Measurements from ENCODE around the gene SNRPA.
"Not testable (repeated sequence)": the region's sequence is repeated elsewhere in the genome, so short reads cannot be mapped to it uniquely, and the experiment has no call there.

The SNRPA gene

GRCh38 chr19:40747536-40747935, 3.5 kb upstream of the SNRPA start:
- no peak for DNase-seq

DNA sequence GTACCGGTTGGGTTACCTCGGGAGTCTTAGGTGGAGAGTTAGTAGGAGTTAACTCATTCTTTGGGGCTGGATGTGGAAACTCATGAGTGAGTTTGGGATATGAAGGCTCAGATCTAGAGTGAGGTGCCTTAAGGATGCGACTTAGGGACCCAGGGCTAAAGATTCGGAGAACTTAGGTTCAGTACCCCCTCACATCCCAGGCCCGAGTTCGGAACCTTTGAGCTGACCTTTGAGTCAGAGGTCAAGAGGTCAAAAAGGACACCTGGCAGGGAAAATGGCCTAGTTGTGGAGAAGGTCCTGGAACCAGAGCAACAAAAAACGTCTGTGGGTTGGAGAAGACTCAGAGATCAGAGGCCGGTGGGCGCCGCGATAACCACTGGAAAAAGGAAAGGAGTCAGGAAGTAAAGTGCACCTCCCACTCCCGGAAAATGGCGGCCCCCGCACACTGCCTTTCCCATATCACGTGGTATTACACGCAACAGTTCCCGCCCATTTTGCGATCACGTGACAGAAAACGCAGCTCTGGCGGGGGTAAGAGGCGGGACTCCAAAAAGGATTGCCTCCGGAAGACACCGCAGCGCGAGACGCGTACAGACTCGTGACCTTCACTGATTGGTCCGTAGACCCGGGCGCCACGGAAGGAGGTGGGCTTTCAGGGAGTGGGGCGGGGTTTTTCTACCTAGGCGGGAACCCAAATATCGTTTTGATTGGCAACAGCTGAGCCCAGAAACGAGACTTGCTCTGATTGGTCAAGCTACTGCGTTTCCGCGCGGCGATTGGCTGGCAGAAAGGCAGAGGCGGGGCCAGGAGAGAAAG, 737 bp upstream of the SNRPA start, which contains the start of gene ACTMAP:
TSS of gene ACTMAP (minus strand) at position 420 of the 816 bp plus-strand sequence. CDS start 674 bp downstream, outside the sequence.
- DNase-seq, result peak; percentile 99

DNA sequence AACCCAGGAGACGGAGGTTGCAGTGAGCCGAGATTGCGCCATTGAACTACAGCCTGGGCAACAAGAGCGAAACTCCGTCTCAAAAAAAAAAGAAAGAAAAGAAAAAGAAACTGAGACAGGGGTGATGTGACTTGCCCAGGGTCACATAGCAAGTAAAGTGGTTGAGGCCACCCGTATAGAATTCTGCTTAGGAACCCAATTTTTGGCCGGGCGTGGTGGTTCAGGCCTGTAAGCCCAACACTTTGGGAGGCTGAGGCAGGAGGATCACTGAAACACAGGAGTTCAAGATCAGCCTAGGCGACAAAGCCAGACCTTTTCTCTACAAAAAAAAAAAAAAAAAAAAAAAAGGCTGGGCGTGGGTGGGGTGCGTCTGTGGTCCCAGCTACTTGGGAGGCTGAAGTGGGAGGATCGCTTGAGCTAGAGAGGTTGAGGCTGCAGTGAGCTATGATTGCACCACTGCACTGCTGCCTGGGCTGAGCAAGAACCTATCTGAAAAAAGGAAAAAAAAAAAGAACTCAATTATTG, 1.3 kb downstream of the SNRPA start:
- no peak for DNase-seq

- no peak for DNase-seq
These were observed 3.7 kb downstream of the SNRPA start for GRCh38 chr19:40754611-40755247.

GRCh38 chr19:40755248-40755624, 4.2 kb downstream of the SNRPA start:
- no peak for DNase-seq

DNA sequence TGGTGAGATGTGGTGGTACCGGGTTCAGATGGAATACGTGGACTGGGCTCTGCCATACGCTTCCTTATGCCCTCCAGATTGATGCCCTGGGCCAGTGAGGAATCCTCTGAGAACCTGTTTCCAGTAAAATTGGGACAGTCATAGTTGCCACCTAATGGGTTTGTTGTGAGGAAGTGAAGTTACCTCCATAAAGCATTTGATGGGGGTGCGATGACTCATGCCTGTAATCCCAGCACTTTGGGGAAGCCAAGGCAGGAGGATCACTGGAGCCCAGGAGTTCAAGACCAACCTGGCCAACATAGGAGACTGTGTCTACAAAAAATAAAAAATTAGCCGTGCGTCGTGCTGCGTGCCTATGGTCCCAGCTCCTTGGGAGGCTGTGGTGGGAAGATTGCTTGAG, 4.8 kb downstream of the SNRPA start:
- no peak for DNase-seq

DNA sequence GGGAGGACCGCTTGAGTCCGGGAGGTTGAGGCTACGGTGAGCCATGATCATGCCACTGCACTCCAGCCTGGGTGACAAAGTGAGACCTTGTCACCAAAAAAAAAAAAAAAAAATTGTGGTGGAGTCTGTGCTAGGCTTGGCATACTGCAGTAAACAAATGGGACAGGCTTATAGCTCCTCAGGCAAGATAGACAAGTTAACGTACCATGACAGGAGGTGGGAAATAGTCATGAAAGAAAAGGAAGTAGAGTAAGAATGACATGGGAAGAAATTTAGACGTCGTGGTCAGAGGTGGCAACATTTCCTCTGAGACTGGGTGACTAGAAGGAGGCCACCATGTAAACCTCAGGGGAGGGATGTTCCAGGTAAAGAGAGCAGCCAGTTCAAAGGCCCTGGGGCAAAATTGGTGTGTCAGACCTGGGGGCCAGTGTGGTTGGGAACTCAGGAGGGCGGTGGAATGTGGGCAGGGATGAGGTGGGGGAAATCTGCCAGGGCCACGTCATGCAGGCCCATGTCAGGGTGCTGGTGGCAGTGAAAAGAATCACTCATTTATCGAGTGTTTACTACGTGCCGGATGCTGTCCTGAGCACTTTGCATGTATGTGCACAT, 5.6 kb downstream of the SNRPA start:
- no peak for DNase-seq

- no peak for DNase-seq
These were observed 7.5 kb downstream of the SNRPA start for GRCh38 chr19:40758491-40758890.

DNA sequence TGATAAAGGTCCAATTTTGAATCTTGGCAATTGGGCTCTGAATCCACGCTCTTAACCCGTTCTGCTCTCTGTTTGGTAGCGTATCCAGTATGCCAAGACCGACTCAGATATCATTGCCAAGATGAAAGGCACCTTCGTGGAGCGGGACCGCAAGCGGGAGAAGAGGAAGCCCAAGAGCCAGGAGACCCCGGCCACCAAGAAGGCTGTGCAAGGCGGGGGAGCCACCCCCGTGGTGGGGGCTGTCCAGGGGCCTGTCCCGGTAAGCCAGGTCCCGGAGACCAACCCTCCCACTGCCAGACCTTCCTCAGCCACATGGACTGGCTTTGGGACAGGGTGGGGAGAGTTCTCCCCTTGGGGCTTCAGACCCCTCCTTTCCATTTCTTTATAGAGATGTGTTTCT, 8.3 kb downstream of the SNRPA start:
- DNase-seq, result no peak

DNA sequence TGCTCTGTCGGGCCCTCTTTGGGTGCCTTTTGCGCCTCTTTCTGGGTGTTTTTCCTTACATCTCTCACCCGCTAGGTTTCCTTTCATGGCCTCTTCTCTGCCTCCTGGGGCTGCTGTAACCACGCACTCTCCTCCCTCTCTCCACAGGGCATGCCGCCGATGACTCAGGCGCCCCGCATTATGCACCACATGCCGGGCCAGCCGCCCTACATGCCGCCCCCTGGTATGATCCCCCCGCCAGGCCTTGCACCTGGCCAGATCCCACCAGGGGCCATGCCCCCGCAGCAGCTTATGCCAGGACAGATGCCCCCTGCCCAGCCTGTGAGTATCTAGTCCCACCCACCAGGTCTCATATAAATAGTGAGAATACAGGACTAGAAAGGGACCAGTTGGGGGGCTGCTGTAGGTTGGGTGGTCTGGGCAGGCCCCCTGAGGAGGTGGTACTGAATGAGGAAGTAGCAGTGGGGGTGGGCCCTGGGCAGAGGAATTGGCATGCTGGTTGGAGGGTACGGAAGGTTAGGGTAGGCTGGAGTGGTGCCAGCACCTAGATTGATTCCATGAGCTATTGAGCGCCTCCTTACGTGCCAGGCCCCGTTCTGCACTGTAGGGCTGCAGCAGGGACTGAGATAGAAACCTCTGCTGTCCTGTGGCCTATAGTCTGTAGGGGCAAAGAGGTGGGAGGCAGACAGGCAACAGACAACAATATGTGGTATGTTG, 11.9 kb downstream of the SNRPA start:
- no peak for DNase-seq

GRCh38 chr19:40763526-40763925, 12.5 kb downstream of the SNRPA start:
- no peak for DNase-seq

DNA sequence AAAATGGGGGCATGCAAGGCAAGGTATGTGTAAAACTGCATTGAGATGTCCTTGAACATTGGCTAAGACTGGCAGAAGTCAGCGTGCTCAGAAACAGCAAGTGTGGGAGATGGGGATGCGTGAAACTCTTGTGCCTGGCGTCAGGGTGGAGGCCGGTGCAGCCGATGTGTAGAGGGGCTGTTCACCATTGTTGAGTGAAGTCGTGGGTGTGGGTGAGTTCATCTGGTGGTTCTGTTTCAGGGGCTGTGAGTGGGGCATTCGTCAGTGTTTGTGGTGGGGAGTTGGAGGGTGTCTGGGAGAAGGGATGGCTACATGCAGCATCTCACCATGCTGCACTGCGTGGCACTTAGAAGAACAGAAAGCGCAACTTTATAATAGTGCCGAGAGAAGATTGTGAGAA, 13.0 kb downstream of the SNRPA start:
- no peak for DNase-seq

DNA sequence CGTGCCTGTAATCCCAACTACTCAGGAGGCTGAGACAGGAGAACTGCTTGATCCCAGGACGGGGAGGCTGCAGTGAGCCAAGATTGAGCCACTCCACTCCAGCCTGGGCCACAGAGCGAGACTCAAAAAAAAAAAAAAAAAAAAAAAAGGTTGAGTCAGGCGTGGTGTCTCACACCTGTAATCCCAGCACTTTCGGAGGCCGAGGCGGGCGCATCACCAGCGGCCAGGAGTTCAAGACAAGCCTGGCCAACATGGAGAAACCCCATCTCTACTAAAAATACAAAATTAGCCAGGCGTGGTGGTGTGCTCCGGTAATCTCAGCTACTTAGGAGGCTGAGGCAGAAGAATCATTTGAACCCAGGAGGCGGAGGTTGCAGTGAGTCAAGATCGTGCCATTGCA, 15.4 kb downstream of the SNRPA start:
- DNase-seq, result not testable (repeated sequence)

DNA sequence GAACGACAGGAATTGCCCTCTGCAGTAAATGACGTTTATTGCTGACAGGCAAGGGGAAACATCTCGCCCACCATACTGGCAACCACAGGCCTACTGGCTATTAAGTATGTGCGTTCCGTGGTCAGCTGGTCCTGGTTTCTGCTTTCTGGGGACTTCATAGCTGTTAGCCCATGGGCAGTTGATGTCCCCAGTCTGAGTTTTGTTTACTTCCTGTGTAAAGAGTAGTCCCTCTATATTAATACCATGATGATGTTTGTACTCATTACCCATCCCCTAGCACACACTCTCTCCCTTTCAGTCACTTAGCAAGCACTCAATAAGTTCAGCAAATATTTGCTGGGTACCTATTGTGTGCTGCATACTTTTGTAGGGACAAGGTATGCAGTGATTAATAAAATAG, 17.9 kb downstream of the SNRPA start:
- DNase-seq, result no peak

- DNase-seq, result not testable (repeated sequence)
These were observed 20.3 kb downstream of the SNRPA start for GRCh38 chr19:40771101-40771862.

DNA sequence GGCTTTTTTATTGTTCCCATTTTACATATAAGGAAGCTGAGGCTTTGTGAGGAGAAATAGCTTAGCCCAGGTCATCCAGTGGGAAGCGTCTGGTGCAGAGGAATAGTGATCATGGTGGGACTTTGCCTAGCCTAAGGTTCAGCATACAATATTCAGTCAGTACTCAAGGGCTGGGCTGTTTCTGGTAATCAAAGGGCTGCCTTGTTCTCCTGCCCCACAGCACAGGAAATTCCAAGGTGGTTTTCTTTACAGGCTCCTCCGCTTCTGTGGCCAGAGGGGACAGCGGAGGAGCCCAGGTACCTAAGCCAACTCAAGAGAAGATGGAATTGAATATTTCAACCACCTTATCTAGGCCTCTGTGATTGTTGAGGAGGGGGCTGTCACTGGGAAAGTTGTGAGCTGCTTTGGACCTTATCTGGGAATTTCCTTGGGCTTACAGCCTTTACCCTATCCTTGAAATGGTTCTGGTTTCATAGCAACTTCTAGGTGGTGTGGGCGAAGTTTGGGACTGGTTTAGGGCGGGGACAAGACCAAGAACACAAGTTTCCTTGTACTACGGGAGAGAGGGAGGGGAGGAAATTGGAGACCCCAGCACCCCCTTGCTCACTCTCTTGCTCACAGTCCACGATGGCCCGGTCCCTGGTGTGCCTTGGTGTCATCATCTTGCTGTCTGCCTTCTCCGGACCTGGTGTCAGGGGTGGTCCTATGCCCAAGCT, 24.1 kb downstream of the SNRPA start, which contains the start of gene MIA:
TSS of gene MIA (plus strand) at position 606 of the 716 bp plus-strand sequence. CDS start at position 628, 22 bp downstream.
- no peak for DNase-seq

GRCh38 chr19:40775632-40776022, 24.6 kb downstream of the SNRPA start:
- no peak for DNase-seq

- DNase-seq, result no peak
These were observed 25.4 kb downstream of the SNRPA start for GRCh38 chr19:40776364-40776763.

- DNase-seq, result peak; percentile 84
These were observed 26.1 kb downstream of the SNRPA start for GRCh38 chr19:40776932-40777644.

- no peak for DNase-seq
These were observed 26.6 kb downstream of the SNRPA start for GRCh38 chr19:40777645-40777936.
